Common myeloid progenitor, CD34-positive (primary cell): ENCODE measurements around the gene SPTA1.
"Not testable (repeated sequence)": the region's sequence is repeated elsewhere in the genome, so short reads cannot be mapped to it uniquely, and the experiment has no call there.

Source experiments
- CTCF ChIA-PET: fragments of 350-600 bp; sonication (Branson Sonifier 250); formaldehyde crosslinking; loops from one replicate; lab custom pipeline; 2021; ENCODE audit warnings: antibody characterized with exemption; lab: Charles Lee
- POLR2A ChIA-PET: fragments of 350-600 bp; sonication (Branson Sonifier 250); formaldehyde crosslinking; loops from one replicate; lab custom pipeline; 2021; ENCODE audit warnings: antibody characterized with exemption; lab: Charles Lee
- DNase-seq, 3 donors: peaks; one replicate each; pipeline versions ENCODE4 v3.0.0 to v3.0.0-alpha.2; 2013
- H3K27ac ChIP-seq, 2 experiments: 1 replicate in 1 of 2; 2 replicates in 1 of 2; pipeline ENCODE4 v1.7.0; 2013; ENCODE audit warnings: inconsistent platforms in 2 of 2, low read length in 2 of 2, mild to moderate bottlenecking in 2 of 2, low read depth in 1 of 2, moderate library complexity in 1 of 2; ENCODE audit not compliant: severe bottlenecking in 2 of 2, insufficient read depth in 1 of 2, poor library complexity in 1 of 2
- H3K27me3 ChIP-seq, 5 experiments: replicated peaks in 2 of 5; 1 replicate in 3 of 5; 2 replicates in 2 of 5; pipeline versions ENCODE4 v1.6.1 to v1.7.0; 2013; ENCODE audit warnings: low read length in 4 of 5, mild to moderate bottlenecking in 2 of 5, moderate library complexity in 2 of 5, inconsistent platforms in 1 of 5; ENCODE audit not compliant: insufficient read depth in 5 of 5, control insufficient read depth in 4 of 5
- H3K36me3 ChIP-seq, 4 experiments: 1 replicate in 2 of 4; 2 replicates in 2 of 4; pipeline versions ENCODE4 v1.6.1 to v1.7.0; 2013; ENCODE audit warnings: low read length in 3 of 4, control low read depth in 1 of 4, mild to moderate bottlenecking in 1 of 4; ENCODE audit not compliant: control insufficient read depth in 4 of 4, insufficient read depth in 4 of 4
- H3K4me1 ChIP-seq, 4 experiments: 1 replicate in 3 of 4; 2 replicates in 1 of 4; pipeline versions ENCODE4 v1.6.1 to v1.7.1; 2013; ENCODE audit warnings: low read length in 3 of 4, mild to moderate bottlenecking in 3 of 4, control low read depth in 1 of 4, inconsistent platforms in 1 of 4, moderate library complexity in 1 of 4; ENCODE audit not compliant: control insufficient read depth in 4 of 4, insufficient read depth in 4 of 4; ENCODE audit errors: control extremely low read depth in 1 of 4
- H3K4me3 ChIP-seq, 7 experiments: 1 replicate in 4 of 7; 2 replicates in 3 of 7; pipeline versions ENCODE4 v1.5.1 to v1.7.0; 2013; ENCODE audit warnings: mild to moderate bottlenecking in 7 of 7, low read length in 6 of 7, moderate library complexity in 6 of 7, inconsistent platforms in 2 of 7, low read depth in 2 of 7, control low read depth in 1 of 7; ENCODE audit not compliant: insufficient read depth in 4 of 7, control insufficient read depth in 1 of 7; ENCODE audit errors: extremely low read depth in 1 of 7
- H3K9me3 ChIP-seq, 5 experiments: 1 replicate in 4 of 5; 2 replicates in 1 of 5; pipeline versions ENCODE4 v1.6.1 to v1.7.1; 2013; ENCODE audit warnings: low read length in 4 of 5, mild to moderate bottlenecking in 2 of 5, inconsistent platforms in 1 of 5, low read depth in 1 of 5, moderate library complexity in 1 of 5; ENCODE audit not compliant: control insufficient read depth in 4 of 5, insufficient read depth in 2 of 5; ENCODE audit errors: control extremely low read depth in 1 of 5
- WGBS: methylation state at CpG from one replicate; pipeline ENCODE4 v1.1.5; 2013; ENCODE audit not compliant: insufficient coverage; 5-methylcytosine and 5-hydroxymethylcytosine counted together

The SPTA1 gene

GRCh38 chr1:158688343-158688742, 1.8 kb upstream of the SPTA1 start:
- DNase-seq, H3K27me3 ChIP-seq, H3K27ac ChIP-seq, POLR2A ChIA-PET, H3K4me3 ChIP-seq, H3K36me3 ChIP-seq, CTCF ChIA-PET, H3K9me3 ChIP-seq, H3K4me1 ChIP-seq: not testable (repeated sequence)
- WGBS: no CpG with 5 or more reads among the region's 1 CpG

- peak overlapping the region in 1 of 2 experiments; percentile 70 for H3K27ac ChIP-seq
- no peaks in the 10 kb centered on the region for H3K27me3 ChIP-seq
- no peaks in the 10 kb centered on the region for H3K9me3 ChIP-seq
- CTCF ChIA-PET: no interaction called here
- no peaks in the 10 kb centered on the region for H3K36me3 ChIP-seq
- POLR2A ChIA-PET: no interaction called here
- no peak for DNase-seq
- H3K4me3 ChIP-seq: no peak overlapping the region
- peaks cover 0 to 4% (median 1%) of the 10 kb centered on the region in 4 experiments for H3K4me1 ChIP-seq
Observed at GRCh38 chr1:158687037-158687436, 522 bp upstream of the SPTA1 start.

GRCh38 chr1:158685085-158685484, 1.4 kb downstream of the SPTA1 start:
- DNase-seq: no peak
- H3K4me3 ChIP-seq: no peak overlapping the region
- H3K36me3 ChIP-seq: no peaks in the 10 kb centered on the region
- 80% methylated on average over 6 of the region's 7 CpGs for WGBS
- H3K27ac ChIP-seq: peak overlapping the region in 1 of 2 experiments; percentile 16
- CTCF ChIA-PET: no interaction called here
- H3K4me1 ChIP-seq: peaks cover 0 to 4% (median 1%) of the 10 kb centered on the region in 4 experiments
- no peaks in the 10 kb centered on the region for H3K9me3 ChIP-seq
- POLR2A ChIA-PET: no interaction called here
- no peaks in the 10 kb centered on the region for H3K27me3 ChIP-seq

- H3K4me3 ChIP-seq: no peak overlapping the region
- ChIA-PET POLR2A (no interaction called here), CTCF (no interaction called here)
- no peaks in the 10 kb centered on the region for H3K36me3 ChIP-seq
- DNase-seq: no peak
- no CpG with 5 or more reads among the region's 2 CpGs for WGBS
- H3K27me3 ChIP-seq: no peaks in the 10 kb centered on the region
- peaks cover 0 to 4% (median 3%) of the 10 kb centered on the region in 4 experiments for H3K4me1 ChIP-seq
- no peak overlapping the region for H3K27ac ChIP-seq
- no peaks in the 10 kb centered on the region for H3K9me3 ChIP-seq
Observed at GRCh38 chr1:158681606-158682005, 4.9 kb downstream of the SPTA1 start.

- no peak overlapping the region for H3K4me3 ChIP-seq
- no peaks in the 10 kb centered on the region for H3K9me3 ChIP-seq
- H3K4me1 ChIP-seq: peaks cover 0 to 16% (median 7%) of the 10 kb centered on the region in 4 experiments
- CTCF ChIA-PET: no interaction called here
- POLR2A ChIA-PET: no interaction called here
- H3K27me3 ChIP-seq: no peaks in the 10 kb centered on the region
- H3K27ac ChIP-seq: no peak overlapping the region
- no peaks in the 10 kb centered on the region for H3K36me3 ChIP-seq
- DNase-seq: no peak
- WGBS: no CpG with 5 or more reads among the region's 1 CpG
Observed at GRCh38 chr1:158679289-158679688, 7.2 kb downstream of the SPTA1 start.

GRCh38 chr1:158675563-158676323, 10.8 kb downstream of the SPTA1 start:
- ChIA-PET POLR2A (no interaction called here), CTCF (no interaction called here)
- no peaks in the 10 kb centered on the region for H3K27me3 ChIP-seq
- H3K36me3 ChIP-seq: no peaks in the 10 kb centered on the region
- H3K4me1 ChIP-seq: peaks cover 0 to 16% (median 7%) of the 10 kb centered on the region in 4 experiments
- H3K9me3 ChIP-seq: no peaks in the 10 kb centered on the region
- DNase-seq: peak; percentile 29 to 75 (median 54)
- peak overlapping the region in 2 of 7 experiments; percentile 5 to 41 for H3K4me3 ChIP-seq
- 25% methylated on average over 1 of the region's 4 CpGs for WGBS
- H3K27ac ChIP-seq: no peak overlapping the region

GRCh38 chr1:158674302-158674701, 12.2 kb downstream of the SPTA1 start:
- POLR2A ChIA-PET: no interaction called here

More at GRCh38 chr1:158674302-158674701, 12.2 kb downstream of the SPTA1 start:
- WGBS: 96% methylated on average over 6 of the region's 7 CpGs
- DNase-seq: no peak
- H3K27me3 ChIP-seq: no peaks in the 10 kb centered on the region
- no peaks in the 10 kb centered on the region for H3K9me3 ChIP-seq
- no peaks in the 10 kb centered on the region for H3K36me3 ChIP-seq
- CTCF ChIA-PET: no interaction called here
- no peak overlapping the region for H3K27ac ChIP-seq
- peaks cover 0 to 16% (median 7%) of the 10 kb centered on the region in 4 experiments for H3K4me1 ChIP-seq
- H3K4me3 ChIP-seq: no peak overlapping the region
